HG03469 (cell line): Measurements from ENCODE around the gene NRG3.
"Not testable (repeated sequence)": the region's sequence is repeated elsewhere in the genome, so short reads cannot be mapped to it uniquely, and the experiment has no call there.

ENCODE experiments used
- ATAC-seq: cut with Tn5 transposase; IDR thresholded peaks from one replicate; pipeline ENCODE4 v1.9.1; 2021; ENCODE audit warnings: mild to moderate bottlenecking, moderate library complexity, moderate number of reproducible peaks; ENCODE audit not compliant: unreplicated experiment

The NRG3 gene

DNA sequence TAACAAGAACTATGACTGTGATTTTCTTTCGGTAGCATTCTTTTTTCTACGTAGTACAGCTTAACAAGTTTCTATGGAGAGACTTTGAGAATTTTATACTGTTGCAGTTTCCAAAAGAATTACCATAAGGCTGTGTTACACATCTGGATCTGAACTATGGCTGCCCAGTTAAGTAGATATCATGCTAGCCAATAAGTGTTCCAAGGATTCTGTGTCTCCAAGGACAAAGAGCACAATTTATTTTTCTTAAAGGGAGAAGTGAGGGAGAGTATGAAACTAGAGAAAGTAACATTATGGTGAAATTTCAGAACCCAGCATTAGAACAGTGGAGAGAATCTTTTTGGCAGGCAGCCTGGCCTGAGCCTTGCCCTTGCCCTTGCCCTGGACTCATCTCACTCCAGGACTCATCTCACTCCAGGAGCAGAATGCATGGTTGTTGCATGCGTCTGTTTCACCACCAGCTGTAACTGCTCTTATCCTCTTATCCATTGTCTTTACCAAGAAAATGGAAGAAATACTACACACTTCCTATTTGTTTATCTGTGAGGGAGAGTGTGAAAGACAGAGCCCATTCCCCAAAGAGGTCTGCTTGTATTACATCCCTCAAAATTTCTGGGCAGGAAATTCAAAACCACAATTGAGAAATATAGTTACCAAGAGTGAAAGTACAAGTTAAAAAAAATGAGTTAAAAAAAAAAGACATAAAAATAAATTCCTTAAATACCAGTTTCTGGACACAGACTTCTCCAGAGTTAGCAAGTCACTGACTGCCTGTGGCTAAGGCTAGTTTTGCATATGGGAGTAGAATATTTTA, 1067.5 kb downstream of the NRG3 start:
- no peak for ATAC-seq

- ATAC-seq: no peak
These were observed 1068.1 kb downstream of the NRG3 start for GRCh38 chr10:82943142-82943541.

DNA sequence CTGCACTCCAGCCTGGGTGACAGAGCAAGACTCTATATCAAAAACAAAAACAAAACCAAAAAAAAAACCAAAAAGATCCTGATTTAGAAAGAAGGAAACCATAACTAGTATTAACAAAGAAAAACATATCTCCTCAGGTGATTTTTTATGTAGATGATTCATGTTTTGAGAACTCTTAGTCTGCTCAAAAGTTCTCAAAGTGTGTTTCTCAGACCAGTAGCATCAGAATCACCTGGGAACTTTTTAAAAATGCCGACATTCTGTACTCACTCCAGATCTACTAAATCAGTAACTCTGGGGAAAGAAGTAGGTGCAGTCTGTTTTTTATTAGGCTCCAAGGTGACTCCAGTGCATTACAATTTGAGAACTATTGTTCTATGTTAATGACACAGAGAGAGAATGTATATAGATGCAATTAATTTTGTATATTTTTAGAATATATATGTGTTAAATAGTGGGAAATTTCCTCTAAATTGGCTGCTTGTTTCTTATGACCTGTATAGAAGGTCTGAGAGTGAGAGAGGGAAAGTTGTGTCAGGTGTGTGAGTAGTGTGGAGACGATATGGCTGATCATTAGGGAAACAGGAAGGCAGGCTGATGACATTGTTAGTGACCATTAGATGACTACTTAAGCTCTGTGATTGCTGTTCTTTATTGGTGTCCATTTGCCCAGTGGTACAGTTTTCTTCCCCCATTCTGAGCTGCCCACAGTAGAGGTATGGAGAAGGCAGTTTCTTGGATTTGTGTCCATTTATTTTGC, 1075.0 kb downstream of the NRG3 start:
- ATAC-seq: no peak

DNA sequence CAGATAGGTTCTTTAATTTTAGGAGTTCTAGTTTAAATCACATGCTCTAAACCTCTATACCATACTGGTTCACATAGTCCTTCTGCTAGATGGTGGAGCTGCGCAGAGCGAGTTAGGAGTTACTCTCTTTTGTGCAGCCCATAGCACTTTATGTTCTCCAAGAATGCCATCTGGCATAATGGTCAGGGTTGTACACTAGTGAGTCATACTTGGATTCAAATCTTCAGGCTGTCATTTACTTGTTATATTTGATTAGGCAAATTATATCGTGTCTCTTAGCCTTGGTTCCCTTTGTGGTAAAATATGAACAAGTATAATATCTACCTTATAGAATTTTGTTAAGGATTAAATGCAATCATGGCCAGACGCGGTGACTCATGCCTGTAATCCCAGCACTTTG, 1078.3 kb downstream of the NRG3 start:
- ATAC-seq: no peak

- no peak for ATAC-seq
These were observed 1078.9 kb downstream of the NRG3 start for GRCh38 chr10:82953909-82954308.

GRCh38 chr10:82960421-82961060, 1085.5 kb downstream of the NRG3 start:
- ATAC-seq: not testable (repeated sequence)

DNA sequence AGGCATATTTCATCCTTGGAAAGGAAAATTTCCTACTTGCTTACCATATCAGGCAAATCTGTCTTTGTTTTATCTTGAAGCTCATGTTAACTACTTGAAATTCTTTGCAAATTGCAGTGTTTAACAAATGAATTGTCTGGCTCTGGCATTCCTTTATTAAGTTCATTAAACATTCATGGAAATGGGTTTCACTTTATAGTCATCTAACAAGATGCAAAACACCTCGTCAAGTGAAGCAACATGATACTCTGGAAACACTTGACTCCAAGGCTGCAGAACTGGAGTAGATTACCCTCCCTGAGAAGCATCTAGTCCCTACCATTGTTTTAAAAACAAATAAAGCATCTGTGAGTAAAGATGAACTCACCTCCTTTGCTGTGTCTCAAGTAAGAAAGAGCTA, 1086.9 kb downstream of the NRG3 start:
- ATAC-seq: no peak

GRCh38 chr10:82966130-82966529, 1091.1 kb downstream of the NRG3 start:
- no peak for ATAC-seq

- ATAC-seq: no peak
These were observed 1093.5 kb downstream of the NRG3 start for GRCh38 chr10:82968533-82968932.

DNA sequence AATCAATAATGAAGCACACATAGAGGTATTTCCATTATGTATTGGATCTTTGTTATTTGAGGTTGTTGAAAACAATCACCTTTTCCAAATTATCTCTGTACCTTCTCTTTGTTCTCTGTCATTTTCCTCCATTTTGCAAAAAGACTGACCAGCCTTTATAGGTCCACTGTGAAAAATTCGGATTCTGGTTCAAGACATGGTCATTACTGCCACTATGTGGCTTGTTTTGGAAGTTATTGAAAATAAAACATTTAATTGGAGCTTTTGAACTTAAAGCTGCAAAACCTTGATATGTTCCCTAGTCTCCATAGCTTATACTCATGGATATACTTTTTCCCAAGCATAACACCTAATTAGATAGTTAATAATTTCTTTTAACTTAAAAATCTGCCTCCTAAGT, 1094.4 kb downstream of the NRG3 start:
- ATAC-seq: no peak

GRCh38 chr10:82980321-82980720, 1105.3 kb downstream of the NRG3 start:
- ATAC-seq: no peak

DNA sequence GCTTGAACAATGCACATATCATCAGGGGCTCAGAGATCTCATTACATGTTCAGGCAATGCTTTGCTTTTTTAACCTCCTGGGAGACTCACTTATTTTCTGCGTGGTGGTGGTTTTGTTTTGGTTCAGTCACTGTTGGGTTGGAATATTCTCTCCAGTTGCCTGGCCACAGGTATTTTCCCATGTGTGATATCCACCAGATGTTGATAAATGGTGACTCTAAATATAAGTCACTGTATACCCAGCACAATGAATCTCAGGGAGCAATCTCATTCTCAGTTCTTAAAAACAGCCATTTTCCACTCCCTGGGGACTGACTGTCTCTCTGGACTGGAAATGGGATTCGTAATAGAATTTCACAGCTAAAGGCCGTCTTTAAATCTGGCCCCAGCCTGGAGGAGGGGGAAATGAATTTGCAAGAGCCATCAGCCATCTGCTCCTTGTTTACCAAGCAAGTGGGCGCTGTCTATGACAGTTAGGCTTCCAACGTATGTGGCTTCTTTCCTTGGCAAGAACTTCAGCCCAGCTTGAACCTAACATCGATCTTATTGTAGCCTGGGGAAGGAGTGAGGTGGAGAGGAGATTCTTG, 1106.2 kb downstream of the NRG3 start:
- ATAC-seq: no peak

- ATAC-seq: no peak
These were observed 1107.2 kb downstream of the NRG3 start for GRCh38 chr10:82982110-82982608.

DNA sequence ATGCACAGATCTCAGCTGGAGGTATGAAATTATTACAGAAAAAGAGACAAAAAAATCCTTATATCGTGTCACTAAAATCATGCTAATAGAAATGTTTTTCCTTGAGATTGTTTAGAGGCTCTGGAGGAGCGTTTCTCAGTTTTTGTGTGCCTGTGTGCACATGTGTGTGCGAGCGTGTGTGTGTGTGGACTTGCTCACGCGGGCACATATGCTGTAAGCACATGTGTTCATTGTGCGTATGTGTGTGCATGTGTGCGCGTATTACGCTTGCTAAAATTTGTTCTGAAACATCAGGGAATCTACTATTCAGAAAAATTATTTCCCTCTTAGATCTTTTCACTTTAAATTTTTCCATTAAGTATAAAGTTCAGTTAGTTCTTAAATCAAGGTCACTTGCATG, 1111.2 kb downstream of the NRG3 start:
- no peak for ATAC-seq

DNA sequence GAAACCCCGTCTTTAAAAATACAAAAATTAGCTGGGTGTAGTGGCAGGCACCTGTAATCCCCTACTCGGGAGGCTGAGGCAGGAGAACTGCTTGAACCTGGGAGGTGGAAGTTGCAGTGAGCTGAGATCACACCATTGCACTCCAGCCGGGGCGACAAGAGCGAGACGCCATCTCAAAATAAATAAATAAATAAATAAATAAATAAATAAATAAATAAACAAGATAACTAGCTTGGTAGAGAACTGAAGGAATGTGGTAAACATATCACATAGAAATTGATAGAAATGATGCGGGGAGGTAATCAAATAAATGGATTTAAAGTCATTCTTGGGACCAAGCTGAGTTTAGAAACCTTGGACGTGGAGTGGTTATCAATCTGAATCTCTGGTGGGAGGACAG, 1131.5 kb downstream of the NRG3 start:
- ATAC-seq: not testable (repeated sequence)

GRCh38 chr10:83007510-83007909, 1132.5 kb downstream of the NRG3 start:
- ATAC-seq: no peak

GRCh38 chr10:83012866-83013265, 1137.9 kb downstream of the NRG3 start:
- ATAC-seq: no peak

GRCh38 chr10:83017076-83017867, 1142.3 kb downstream of the NRG3 start:
- no peak for ATAC-seq

- no peak for ATAC-seq
These were observed 1148.7 kb downstream of the NRG3 start for GRCh38 chr10:83023662-83024061.
